Bronchial epithelial cell (primary cell): ENCODE results near the gene IRF4. TPM values are rescaled to one million over a fixed set of nuclear protein-coding genes. Genes with fewer than 3 reads are reported as not detected.

Source experiments
- DNase-seq: peaks from one replicate; pipeline ENCODE4 v3.0.0-alpha.2; 2010; ENCODE audit warnings: low read depth
- FAIRE-seq: peaks from 2 replicates; lab custom pipeline; 2011; peaks lifted over from hg19 to GRCh38; lab: Jason Lieb, UNC
- H3K27me3 ChIP-seq: 2 replicates; pipeline ENCODE4 v1.5.1; 2011; ENCODE audit warnings: low read length; ENCODE audit not compliant: control insufficient read depth, insufficient read depth
- H3K36me3 ChIP-seq: 2 replicates; pipeline ENCODE4 v1.5.1; 2011; ENCODE audit warnings: low read length; ENCODE audit not compliant: control insufficient read depth, insufficient read depth
- H3K4me3 ChIP-seq: 2 replicates; pipeline ENCODE4 v1.5.1; 2011; ENCODE audit warnings: mild to moderate bottlenecking, low read depth, low read length, control low read depth
- total RNA-seq: library from RNA; depleted of rRNA; stranded (reverse); fragments of >200 nt; gene quantifications from 2 replicates; pipeline ENCODE4 v1.2.1, GENCODE V29; 2014
- TF ChIP-seq, protein P1 (sequence below): IDR thresholded peaks from 2 replicates; pipeline ENCODE4 v1.5.1; 2011; ENCODE audit warnings: mild to moderate bottlenecking, moderate library complexity, low read length, control low read depth, inconsistent platforms; ENCODE audit not compliant: insufficient read depth, severe bottlenecking

Gene IRF4
- total RNA-seq, 1 donor from 2014 or later: not detected

DNA sequence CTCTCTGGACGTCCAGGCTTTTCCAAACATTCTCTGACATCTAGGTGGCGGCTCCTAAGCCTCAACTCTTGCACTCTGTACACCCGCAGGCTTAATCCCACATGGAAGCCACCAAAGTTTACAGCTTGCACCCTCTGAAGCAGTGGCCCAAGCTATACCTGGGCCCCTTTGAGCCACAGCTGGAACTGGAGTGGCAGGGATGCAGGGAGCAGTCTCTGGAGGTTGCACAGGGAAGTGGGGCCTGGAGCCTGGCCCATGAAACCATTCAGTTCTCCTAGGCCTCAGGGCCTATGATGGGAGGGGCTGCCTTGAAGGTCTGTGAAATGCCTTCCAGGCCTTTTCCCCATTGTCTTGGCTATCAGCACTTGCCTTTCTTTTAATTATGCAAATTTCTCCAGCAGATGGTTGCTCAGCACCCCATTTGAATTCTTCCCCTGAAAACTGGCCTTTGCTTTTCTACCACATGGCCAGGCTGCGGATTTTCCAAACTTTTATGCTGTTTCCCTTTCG lies 64.9 kb downstream of the IRF4 start:
- DNase-seq (no peak), FAIRE-seq (no peak)
- Histone ChIP-seq H3K4me3 (no peak overlapping the region), H3K27me3 (peaks cover 2% of the 10 kb centered on the region), H3K36me3 (no peaks in the 10 kb centered on the region)
- TF ChIP-seq, protein P1, sequence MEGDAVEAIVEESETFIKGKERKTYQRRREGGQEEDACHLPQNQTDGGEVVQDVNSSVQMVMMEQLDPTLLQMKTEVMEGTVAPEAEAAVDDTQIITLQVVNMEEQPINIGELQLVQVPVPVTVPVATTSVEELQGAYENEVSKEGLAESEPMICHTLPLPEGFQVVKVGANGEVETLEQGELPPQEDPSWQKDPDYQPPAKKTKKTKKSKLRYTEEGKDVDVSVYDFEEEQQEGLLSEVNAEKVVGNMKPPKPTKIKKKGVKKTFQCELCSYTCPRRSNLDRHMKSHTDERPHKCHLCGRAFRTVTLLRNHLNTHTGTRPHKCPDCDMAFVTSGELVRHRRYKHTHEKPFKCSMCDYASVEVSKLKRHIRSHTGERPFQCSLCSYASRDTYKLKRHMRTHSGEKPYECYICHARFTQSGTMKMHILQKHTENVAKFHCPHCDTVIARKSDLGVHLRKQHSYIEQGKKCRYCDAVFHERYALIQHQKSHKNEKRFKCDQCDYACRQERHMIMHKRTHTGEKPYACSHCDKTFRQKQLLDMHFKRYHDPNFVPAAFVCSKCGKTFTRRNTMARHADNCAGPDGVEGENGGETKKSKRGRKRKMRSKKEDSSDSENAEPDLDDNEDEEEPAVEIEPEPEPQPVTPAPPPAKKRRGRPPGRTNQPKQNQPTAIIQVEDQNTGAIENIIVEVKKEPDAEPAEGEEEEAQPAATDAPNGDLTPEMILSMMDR: no peak

DNA sequence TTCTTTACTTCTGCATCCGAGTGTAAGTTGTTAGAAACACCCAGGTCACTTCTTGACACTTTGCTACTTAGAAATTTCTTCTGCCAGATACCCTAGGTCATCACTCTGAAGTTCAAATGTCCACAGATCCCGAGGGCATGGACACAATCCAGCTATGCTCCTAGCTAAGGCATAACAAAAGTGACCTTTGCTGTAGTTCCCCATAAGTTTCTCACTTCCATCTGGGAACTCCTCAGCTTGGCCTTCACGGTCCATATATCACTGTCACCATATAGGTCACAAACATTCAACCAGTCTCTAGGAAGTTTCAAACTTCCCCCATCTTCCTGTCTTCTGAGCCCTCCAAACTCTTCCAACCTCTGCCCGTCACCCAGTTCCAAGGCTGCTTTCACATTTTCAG lies 65.3 kb downstream of the IRF4 start:
- DNase-seq (no peak), FAIRE-seq (no peak)
- Histone ChIP-seq H3K27me3 (peaks cover 2% of the 10 kb centered on the region), H3K36me3 (no peaks in the 10 kb centered on the region), H3K4me3 (no peak overlapping the region)
- TF ChIP-seq, protein P1: no peak

Other genes with a start within 250 kb of the IRF4 start
- 33.7 and 42.0 TPM in 2 replicates for gene DUSP22, start 99.3 kb upstream of the IRF4 start, total RNA-seq